CD4-positive, alpha-beta T cell (primary cell): ENCODE results near the gene LSM3. TPM values are rescaled to one million over a fixed set of nuclear protein-coding genes. Genes with fewer than 3 reads are reported as not detected.

Source experiments
- ATAC-seq: fragments of 200-7000 bp; cut with Tn5 transposase; one replicate; pipeline ENCODE4 v1.10.0; 2022; ENCODE audit warnings: mild to moderate bottlenecking; ENCODE audit not compliant: poor library complexity
- CTCF ChIA-PET: fragments of 350-600 bp; sonication (Branson Sonifier 250); formaldehyde crosslinking; loops from one replicate; lab custom pipeline; 2021; ENCODE audit warnings: antibody characterized with exemption, inconsistent platforms; lab: Charles Lee
- POLR2A ChIA-PET: fragments of 350-600 bp; sonication (Branson Sonifier 250); formaldehyde crosslinking; loops from one replicate; lab custom pipeline; 2021; ENCODE audit warnings: antibody characterized with exemption, inconsistent platforms; lab: Charles Lee
- DNase-seq, 14 experiments: peaks; one replicate each; pipeline ENCODE4 v3.0.0-alpha.2; 2013 to 2020; ENCODE audit warnings: mixed read lengths in 2 of 14
- H3K27ac ChIP-seq, 2 donors: one replicate each; pipeline versions ENCODE4 v1.5.1 to v1.7.0; 2013; ENCODE audit warnings: low read length in 2 of 2, low read depth in 1 of 2, mild to moderate bottlenecking in 1 of 2
- H3K27me3 ChIP-seq, 2 experiments: 1 replicate in 1 of 2; 2 replicates in 1 of 2; pipeline versions ENCODE4 v1.6.1 to v1.7.0; 2013; ENCODE audit warnings: low read length in 2 of 2, control low read depth in 1 of 2, mild to moderate bottlenecking in 1 of 2, moderate library complexity in 1 of 2; ENCODE audit not compliant: insufficient read depth in 2 of 2, control insufficient read depth in 1 of 2
- H3K36me3 ChIP-seq: one replicate; pipeline ENCODE4 v1.6.1; 2013; ENCODE audit warnings: low read length, control low read depth; ENCODE audit not compliant: insufficient read depth
- H3K4me1 ChIP-seq: one replicate; pipeline ENCODE4 v1.6.1; 2013; ENCODE audit warnings: low read length, control low read depth; ENCODE audit not compliant: insufficient read depth
- H3K4me3 ChIP-seq: one replicate; pipeline ENCODE4 v1.5.1; 2013; ENCODE audit warnings: mild to moderate bottlenecking, low read length, moderate library complexity
- H3K9me3 ChIP-seq, 2 experiments: 1 replicate in 1 of 2; 2 replicates in 1 of 2; pipeline versions ENCODE4 v1.6.1 to v1.7.0; 2013; ENCODE audit warnings: low read length in 2 of 2, mild to moderate bottlenecking in 2 of 2, control low read depth in 1 of 2, moderate library complexity in 1 of 2; ENCODE audit not compliant: control insufficient read depth in 1 of 2, insufficient read depth in 1 of 2
- H3K27ac Mint-ChIP-seq: one replicate; pipeline ENCODE4 v1.8.0; 2020; ENCODE audit warnings: mixed read lengths
- H3K27me3 Mint-ChIP-seq: one replicate; pipeline ENCODE4 v1.8.0; 2021; ENCODE audit warnings: mixed read lengths
- H3K36me3 Mint-ChIP-seq: one replicate; pipeline ENCODE4 v1.8.0; 2021; ENCODE audit warnings: low read depth, mixed read lengths
- H3K4me1 Mint-ChIP-seq: one replicate; pipeline ENCODE4 v1.8.0; 2021; ENCODE audit warnings: low read depth, mixed read lengths
- H3K4me3 Mint-ChIP-seq: one replicate; pipeline ENCODE4 v1.8.0; 2020; ENCODE audit warnings: mild to moderate bottlenecking, mixed read lengths
- H3K9me3 Mint-ChIP-seq: one replicate; pipeline ENCODE4 v1.8.0; 2020; ENCODE audit warnings: mixed read lengths
- CTCF ChIP-seq: fragments of 200-600 bp; IDR thresholded peaks from one replicate; pipeline ENCODE4 v1.8.0; 2022; ENCODE audit warnings: antibody characterized with exemption, mild to moderate bottlenecking
- intact Hi-C, 2 experiments: fragments of 100-400 bp; cut with DNase I in 1 of 2; cut with micrococcal nuclease in 1 of 2; formaldehyde crosslinking; loops; one replicate each; pipeline versions ENCODE4 v1.15.1 to v1.9.0; 2023 to 2025; cut with DNase I, micrococcal nuclease
- total RNA-seq, 174 experiments: library from RNA in 2 of 174; stranded (reverse) in 2 of 174; gene quantifications; one replicate each; pipeline ENCODE4 v1.2.3 and lab custom pipeline; 2021 to 2026

LSM3 gene
- total RNA-seq, 2 experiments from 2014 or later: 6.5 to 6.9 TPM

- H3K27me3 ChIP-seq: no peaks in the 10 kb centered on the region
- ChIA-PET CTCF (no interaction called here), POLR2A (no interaction called here)
- no peak for ATAC-seq
- no peaks in the 10 kb centered on the region for H3K9me3 ChIP-seq
- H3K4me3 Mint-ChIP-seq: no peak overlapping the region
- no peak overlapping the region for H3K27ac Mint-ChIP-seq
- intact Hi-C loops: no loop called here
- H3K36me3 Mint-ChIP-seq: no peaks in the 10 kb centered on the region
- no peaks in the 10 kb centered on the region for H3K36me3 ChIP-seq
- no peaks in the 10 kb centered on the region for H3K27me3 Mint-ChIP-seq
- no peaks in the 10 kb centered on the region for H3K4me1 Mint-ChIP-seq
- no peak for DNase-seq
- no peak for TF ChIP-seq CTCF
- H3K4me1 ChIP-seq: no peaks in the 10 kb centered on the region
- H3K27ac ChIP-seq: no peak overlapping the region
- no peak overlapping the region for H3K4me3 ChIP-seq
- no peaks in the 10 kb centered on the region for H3K9me3 Mint-ChIP-seq
Observed at GRCh38 chr3:14209581-14210289, 31.1 kb downstream of the LSM3 start.

- H3K27ac Mint-ChIP-seq: no peak overlapping the region
- POLR2A ChIA-PET: no interaction called here
- no peaks in the 10 kb centered on the region for H3K27me3 Mint-ChIP-seq
- H3K9me3 Mint-ChIP-seq: no peaks in the 10 kb centered on the region
- CTCF ChIA-PET: no interaction called here
- ATAC-seq: no peak
- intact Hi-C loops: no loop called here
- H3K4me3 Mint-ChIP-seq: no peak overlapping the region
- no peaks in the 10 kb centered on the region for H3K4me1 Mint-ChIP-seq
- TF ChIP-seq CTCF: no peak
- Histone ChIP-seq H3K27ac (no peak overlapping the region), H3K9me3 (no peaks in the 10 kb centered on the region), H3K36me3 (no peaks in the 10 kb centered on the region), H3K27me3 (no peaks in the 10 kb centered on the region), H3K4me1 (no peaks in the 10 kb centered on the region), H3K4me3 (no peak overlapping the region)
- no peak for DNase-seq
- H3K36me3 Mint-ChIP-seq: no peaks in the 10 kb centered on the region
Observed at GRCh38 chr3:14210290-14210688, 31.7 kb downstream of the LSM3 start.

- H3K36me3 ChIP-seq: no peaks in the 10 kb centered on the region
- DNase-seq (no peak), ATAC-seq (no peak)
- no peaks in the 10 kb centered on the region for H3K9me3 ChIP-seq
- no peak overlapping the region for H3K27ac ChIP-seq
- no peaks in the 10 kb centered on the region for H3K4me1 ChIP-seq
- H3K36me3 Mint-ChIP-seq: no peaks in the 10 kb centered on the region
- CTCF ChIA-PET: interaction anchor here (0.6 to 2.4 kb wide), 2 partner anchors 8 to 338 kb away, joined by 3 to 11 read pairs; no protein-coding TSS in a partner anchor
- no peaks in the 10 kb centered on the region for H3K9me3 Mint-ChIP-seq
- intact Hi-C loops: no loop called here
- no peaks in the 10 kb centered on the region for H3K27me3 ChIP-seq
- POLR2A ChIA-PET: no interaction called here
- no peaks in the 10 kb centered on the region for H3K4me1 Mint-ChIP-seq
- no peaks in the 10 kb centered on the region for H3K27me3 Mint-ChIP-seq
- H3K27ac Mint-ChIP-seq: no peak overlapping the region
- TF ChIP-seq CTCF: no peak
- H3K4me3 ChIP-seq: no peak overlapping the region
- no peak overlapping the region for H3K4me3 Mint-ChIP-seq
Observed at GRCh38 chr3:14210843-14211594, 32.4 kb downstream of the LSM3 start.
